Measurements from ENCODE around the gene FOXO1. TPM values are rescaled to one million over a fixed set of nuclear protein-coding genes. Genes with fewer than 3 reads are reported as not detected.

Gene FOXO1
- total and polyA plus RNA-seq, 5 donors: 7.1 to 33.6 (median 21.4) TPM

DNA sequence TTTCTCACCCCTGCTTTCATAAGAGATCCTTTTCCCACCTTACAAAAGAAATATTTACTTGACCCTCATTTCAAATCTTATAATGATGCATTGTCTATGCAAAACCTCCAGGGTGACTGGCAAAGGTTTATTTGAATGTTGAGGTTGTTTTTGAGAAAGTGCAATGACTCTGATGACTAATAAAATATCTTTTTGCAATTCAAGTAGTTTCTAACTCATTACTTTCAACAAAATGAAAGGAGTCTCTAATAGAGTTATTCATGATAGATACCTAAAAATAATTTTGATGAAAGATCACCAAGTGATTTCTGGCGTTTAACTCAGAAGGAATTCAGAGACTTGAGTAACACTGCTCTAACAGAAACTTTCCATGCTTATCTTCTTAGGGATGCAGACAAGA is 144.2 kb downstream of the FOXO1 start:
- WGBS: 58% methylated on average over 1 of the region's 1 CpG

GRCh38 chr13:40520916-40521315 is 145.5 kb downstream of the FOXO1 start:
- Histone ChIP-seq H3K4me3 (ENCODE audit: low read length) (no peak overlapping the region), H3K9me3 (ENCODE audit: control insufficient read depth, low read length) (no peaks in the 10 kb centered on the region), H3K4me1 (ENCODE audit: control insufficient read depth, insufficient read depth, low read length) (peaks cover 3% of the 10 kb centered on the region), H3K27ac (ENCODE audit: low read length) (no peak overlapping the region), H3K27me3 (ENCODE audit: control insufficient read depth, insufficient read depth) (no peaks in the 10 kb centered on the region)
- no peak for ATAC-seq
- WGBS: 98% methylated on average over 3 of the region's 3 CpGs
- intact Hi-C loops (cut with DNase I): no loop called here
- no peak for DNase-seq

More for the DNA sequence above, 144.2 kb downstream of the FOXO1 start:
- DNase-seq (no peak), ATAC-seq (no peak)
- intact Hi-C loops (cut with DNase I): no loop called here
- H3K9me3 ChIP-seq (ENCODE audit: control insufficient read depth, low read length): no peaks in the 10 kb centered on the region
- no peak overlapping the region for H3K27ac ChIP-seq (ENCODE audit: low read length)
- no peaks in the 10 kb centered on the region for H3K27me3 ChIP-seq (ENCODE audit: control insufficient read depth, insufficient read depth)
- peaks cover 3% of the 10 kb centered on the region for H3K4me1 ChIP-seq (ENCODE audit: control insufficient read depth, insufficient read depth, low read length)
- no peak overlapping the region for H3K4me3 ChIP-seq (ENCODE audit: low read length)

DNA sequence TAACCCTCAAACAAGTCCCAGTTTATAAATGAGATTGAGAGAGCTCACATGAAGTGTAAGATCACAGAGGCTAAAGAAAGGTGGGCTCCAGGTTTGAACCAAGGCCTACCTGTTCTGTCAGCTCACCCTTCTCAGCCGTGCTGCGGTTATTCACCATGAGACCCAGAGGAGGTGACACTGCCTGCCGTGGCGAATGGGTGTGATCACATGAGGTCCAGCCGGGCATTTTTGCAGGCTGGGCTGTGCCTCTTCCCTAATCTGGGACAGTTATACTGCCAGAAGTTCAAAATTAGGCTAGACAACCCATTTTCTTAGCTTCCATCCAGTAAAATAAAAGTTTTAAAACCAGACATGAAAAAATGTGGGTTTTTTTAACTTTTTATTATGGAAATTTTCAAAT is 146.8 kb downstream of the FOXO1 start:
- peaks cover 3% of the 10 kb centered on the region for H3K4me1 ChIP-seq (ENCODE audit: control insufficient read depth, insufficient read depth, low read length)
- H3K9me3 ChIP-seq (ENCODE audit: control insufficient read depth, low read length): no peaks in the 10 kb centered on the region
- no peak overlapping the region for H3K27ac ChIP-seq (ENCODE audit: low read length)
- 38% methylated on average over 5 of the region's 5 CpGs for WGBS
- ATAC-seq: peak; percentile 90 to 92
- no peaks in the 10 kb centered on the region for H3K27me3 ChIP-seq (ENCODE audit: control insufficient read depth, insufficient read depth)
- intact Hi-C loops (cut with DNase I): no loop called here
- peak; percentile 60 to 85 (median 76) for DNase-seq
- no peak overlapping the region for H3K4me3 ChIP-seq (ENCODE audit: low read length)

DNA sequence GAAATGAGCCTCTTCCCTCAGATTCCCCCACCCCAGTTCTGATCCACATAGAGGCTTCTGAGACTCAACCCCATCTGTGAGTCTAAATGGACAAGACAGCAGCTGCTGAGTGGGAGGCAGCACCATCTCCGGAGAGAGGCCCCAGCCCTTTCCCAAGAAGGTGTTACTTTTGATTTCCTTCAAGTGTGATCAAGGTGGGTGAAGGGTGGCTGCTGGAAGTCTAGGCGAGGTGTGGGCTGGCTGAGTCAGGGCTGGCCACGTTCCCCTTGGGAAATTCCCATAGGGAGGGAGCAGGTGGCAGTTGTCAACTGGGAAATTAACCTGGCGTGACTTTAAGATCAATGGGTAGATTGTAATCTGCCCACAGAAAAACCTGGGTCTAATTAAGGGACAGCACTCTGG is 148.0 kb downstream of the FOXO1 start:
- intact Hi-C loops (cut with DNase I): no loop called here
- no peak for ATAC-seq
- 76% methylated on average over 4 of the region's 4 CpGs for WGBS

DNA sequence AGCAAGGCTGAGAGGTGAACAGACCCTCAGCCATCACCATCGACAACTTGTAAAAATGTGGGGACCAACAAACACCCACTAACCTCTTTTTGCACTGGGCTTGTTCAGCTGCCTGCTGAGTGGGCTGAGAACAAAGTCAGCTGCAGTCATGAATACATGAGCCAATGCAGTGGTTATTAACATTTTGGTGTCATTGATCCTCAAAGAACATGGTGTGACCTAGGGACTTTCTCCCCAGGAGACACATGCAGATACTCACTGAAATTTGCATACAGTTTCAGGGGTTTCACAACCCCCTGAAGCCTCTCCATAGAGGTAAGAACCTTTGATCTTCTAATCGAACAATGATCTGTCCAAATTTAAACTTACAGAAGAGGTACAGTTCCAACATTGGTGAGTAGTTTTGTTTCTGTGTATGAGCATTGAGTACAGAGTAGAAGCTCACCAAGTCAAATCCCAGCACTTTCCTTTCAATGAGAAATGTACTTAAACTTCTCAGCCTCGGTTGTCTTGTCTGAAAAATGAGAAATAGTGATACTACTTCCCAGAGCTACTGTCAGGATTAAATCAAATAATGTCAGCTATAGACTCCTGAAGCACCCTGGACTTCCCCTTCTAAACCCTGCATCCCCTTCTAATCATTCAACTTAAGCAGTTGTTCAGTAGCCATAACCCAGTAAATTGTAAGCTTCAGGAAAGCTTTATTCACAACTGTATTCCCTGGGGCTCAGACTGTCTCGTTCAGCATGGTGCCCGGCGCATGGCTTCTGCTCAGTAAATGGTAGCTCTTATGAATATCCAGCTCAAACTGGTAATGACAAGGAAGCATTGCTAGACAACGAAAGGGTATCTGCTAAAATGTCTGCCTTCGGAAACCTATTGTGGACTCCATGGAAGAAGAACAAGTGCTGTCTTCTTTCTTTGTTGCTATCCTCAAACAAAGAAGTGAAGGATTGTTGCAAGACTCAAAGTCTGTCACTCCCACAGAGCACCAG is 148.7 kb downstream of the FOXO1 start:
- no peak for DNase-seq
- H3K4me1 ChIP-seq (ENCODE audit: control insufficient read depth, insufficient read depth, low read length): peaks cover 2% of the 10 kb centered on the region
- no peak overlapping the region for H3K27ac ChIP-seq (ENCODE audit: low read length)
- H3K27me3 ChIP-seq (ENCODE audit: control insufficient read depth, insufficient read depth): no peaks in the 10 kb centered on the region
- no peak overlapping the region for H3K4me3 ChIP-seq (ENCODE audit: low read length)
- no peak for ATAC-seq
- H3K9me3 ChIP-seq (ENCODE audit: control insufficient read depth, low read length): no peaks in the 10 kb centered on the region
- intact Hi-C loops (cut with DNase I): no loop called here
- WGBS: 93% methylated on average over 8 of the region's 8 CpGs

More for the DNA sequence above, 148.0 kb downstream of the FOXO1 start:
- Histone ChIP-seq H3K27me3 (ENCODE audit: control insufficient read depth, insufficient read depth) (no peaks in the 10 kb centered on the region), H3K27ac (ENCODE audit: low read length) (no peak overlapping the region), H3K4me3 (ENCODE audit: low read length) (no peak overlapping the region), H3K4me1 (ENCODE audit: control insufficient read depth, insufficient read depth, low read length) (peaks cover 3% of the 10 kb centered on the region), H3K9me3 (ENCODE audit: control insufficient read depth, low read length) (no peaks in the 10 kb centered on the region)
- DNase-seq: no peak

DNA sequence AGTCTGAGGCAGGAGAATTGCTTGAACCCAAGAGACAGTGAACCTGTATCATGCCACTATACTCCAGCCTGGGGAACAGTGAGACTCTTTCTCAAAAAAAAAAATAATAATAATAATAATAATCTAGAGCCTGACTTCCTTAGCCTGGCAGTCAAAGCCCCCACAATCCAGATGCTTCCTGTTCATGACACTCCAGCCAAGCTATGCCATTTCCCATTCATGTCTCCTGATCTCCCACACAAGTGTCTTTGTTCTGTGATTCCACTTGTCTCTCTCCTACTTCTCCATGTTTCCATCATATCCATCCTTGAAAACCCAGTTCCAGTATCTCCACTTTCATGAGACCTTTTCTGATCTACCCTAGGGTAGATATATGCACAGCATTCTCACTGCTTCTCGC is 150.7 kb downstream of the FOXO1 start:
- peaks cover 2% of the 10 kb centered on the region for H3K4me1 ChIP-seq (ENCODE audit: control insufficient read depth, insufficient read depth, low read length)
- H3K27me3 ChIP-seq (ENCODE audit: control insufficient read depth, insufficient read depth): no peaks in the 10 kb centered on the region
- H3K27ac ChIP-seq (ENCODE audit: low read length): no peak overlapping the region
- DNase-seq (no peak), ATAC-seq (no peak)
- no peaks in the 10 kb centered on the region for H3K9me3 ChIP-seq (ENCODE audit: control insufficient read depth, low read length)
- intact Hi-C loops (cut with DNase I): no loop called here
- 98% methylated on average over 1 of the region's 1 CpG for whole genome bisulfite sequencing
- H3K4me3 ChIP-seq (ENCODE audit: low read length): no peak overlapping the region

- whole genome bisulfite sequencing: 92% methylated on average over 2 of the region's 2 CpGs
- H3K9me3 ChIP-seq (ENCODE audit: control insufficient read depth, low read length): no peaks in the 10 kb centered on the region
- ATAC-seq (no peak), DNase-seq (no peak)
- peaks cover 2% of the 10 kb centered on the region for H3K4me1 ChIP-seq (ENCODE audit: control insufficient read depth, insufficient read depth, low read length)
- H3K4me3 ChIP-seq (ENCODE audit: low read length): no peak overlapping the region
- intact Hi-C loops (cut with DNase I): no loop called here
- H3K27ac ChIP-seq (ENCODE audit: low read length): no peak overlapping the region
- H3K27me3 ChIP-seq (ENCODE audit: control insufficient read depth, insufficient read depth): no peaks in the 10 kb centered on the region
Observed at GRCh38 chr13:40514802-40515201, 151.6 kb downstream of the FOXO1 start.

DNA sequence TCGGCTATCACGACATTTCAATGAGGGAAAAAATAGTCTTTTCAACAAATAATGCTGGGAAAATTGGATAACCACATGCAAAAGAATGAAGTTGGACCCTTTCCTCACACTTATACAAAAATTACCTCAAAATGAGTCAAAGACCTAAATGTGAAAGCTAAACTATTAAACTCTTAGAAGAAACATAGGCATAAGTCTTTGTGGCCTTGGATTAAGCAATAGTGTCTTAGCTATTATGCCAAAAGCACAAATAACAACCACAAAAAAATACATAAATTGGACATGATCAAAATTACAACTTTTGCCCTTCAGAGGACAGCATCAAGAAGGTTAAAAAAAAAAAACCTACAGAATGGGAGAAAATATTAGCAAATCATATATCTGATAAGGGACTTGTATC is 156.6 kb downstream of the FOXO1 start:
- no peaks in the 10 kb centered on the region for H3K4me1 ChIP-seq (ENCODE audit: control insufficient read depth, insufficient read depth, low read length)
- intact Hi-C loops (cut with DNase I): no loop called here

GRCh38 chr13:40508767-40509342 is 157.6 kb downstream of the FOXO1 start:
- DNase-seq (no peak), ATAC-seq (no peak)
- 65% methylated on average over 3 of the region's 3 CpGs for WGBS
- intact Hi-C loops (cut with DNase I): no loop called here
- Histone ChIP-seq H3K4me1 (ENCODE audit: control insufficient read depth, insufficient read depth, low read length) (peaks cover 2% of the 10 kb centered on the region), H3K27ac (ENCODE audit: low read length) (peak overlapping the region; percentile 62), H3K9me3 (ENCODE audit: control insufficient read depth, low read length) (no peaks in the 10 kb centered on the region), H3K27me3 (ENCODE audit: control insufficient read depth, insufficient read depth) (no peaks in the 10 kb centered on the region), H3K4me3 (ENCODE audit: low read length) (no peak overlapping the region)

More for the DNA sequence above, 156.6 kb downstream of the FOXO1 start:
- ATAC-seq: no peak
- H3K27ac ChIP-seq (ENCODE audit: low read length): no peak overlapping the region
- H3K9me3 ChIP-seq (ENCODE audit: control insufficient read depth, low read length): no peaks in the 10 kb centered on the region
- no peaks in the 10 kb centered on the region for H3K27me3 ChIP-seq (ENCODE audit: control insufficient read depth, insufficient read depth)
- H3K4me3 ChIP-seq (ENCODE audit: low read length): no peak overlapping the region
- DNase-seq: no peak
- 91% methylated on average over 2 of the region's 2 CpGs for WGBS

DNA sequence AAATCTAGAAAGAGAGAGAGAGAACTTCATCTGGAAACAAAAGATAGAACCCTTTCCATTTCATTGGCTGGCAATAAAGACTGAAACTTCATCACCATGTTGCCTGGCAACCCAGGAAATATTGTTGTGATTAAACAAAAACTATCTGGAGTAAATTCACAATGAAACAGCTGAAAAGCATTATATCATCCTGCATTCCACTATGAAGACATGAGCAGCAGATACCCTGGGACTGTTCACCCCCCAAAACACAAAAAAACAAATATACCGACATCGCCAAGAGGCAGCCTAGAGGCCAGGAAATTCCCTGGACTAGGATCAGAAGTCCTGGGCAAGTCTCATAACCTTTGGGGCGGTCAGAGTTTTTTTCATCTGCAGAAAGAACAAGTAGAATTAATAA is 158.3 kb downstream of the FOXO1 start:
- WGBS: 31% methylated on average over 3 of the region's 3 CpGs
- peak; percentile 76 to 85 for ATAC-seq
- Histone ChIP-seq H3K27me3 (ENCODE audit: control insufficient read depth, insufficient read depth) (no peaks in the 10 kb centered on the region), H3K27ac (ENCODE audit: low read length) (peak overlapping the region; percentile 62), H3K4me1 (ENCODE audit: control insufficient read depth, insufficient read depth, low read length) (peaks cover 2% of the 10 kb centered on the region), H3K4me3 (ENCODE audit: low read length) (no peak overlapping the region), H3K9me3 (ENCODE audit: control insufficient read depth, low read length) (no peaks in the 10 kb centered on the region)
- DNase-seq: peak in 1 of 3 donors; percentile 42
- intact Hi-C loops (cut with DNase I): no loop called here

Measured in right cardiac atrium (tissue), 5 donors.